Upper lobe of left lung (tissue), 6 donors: ENCODE results near the gene GRID1. TPM values are rescaled to one million over a fixed set of nuclear protein-coding genes. Genes with fewer than 3 reads are reported as not detected.
"Not testable (repeated sequence)": the region's sequence is repeated elsewhere in the genome, so short reads cannot be mapped to it uniquely, and the experiment has no call there.

Experiments used
- ATAC-seq, 2 donors: fragments of 200-7000 bp; cut with Tn5 transposase; one replicate each; pipeline ENCODE4 v1.9.1; 2022; ENCODE audit warnings: mild to moderate bottlenecking in 2 of 2, moderate library complexity in 2 of 2; ENCODE audit not compliant: low FRiP score in 2 of 2
- DNase-seq, 2 donors: peaks; one replicate each; pipeline ENCODE4 v3.0.0-alpha.2; 2019 to 2020
- H3K27ac ChIP-seq, 4 donors: fragments of 200-600 bp; sonication (generic); one replicate each; pipeline ENCODE4 v1.5.1; 2016 to 2019
- H3K27me3 ChIP-seq, 4 donors: fragments of 200-600 bp; sonication (generic); one replicate each; pipeline ENCODE4 v1.5.1; 2017 to 2019
- H3K36me3 ChIP-seq, 4 donors: fragments of 200-600 bp; sonication (generic); one replicate each; pipeline ENCODE4 v1.5.1; 2016 to 2019
- H3K4me1 ChIP-seq, 4 donors: fragments of 200-600 bp; sonication (generic); one replicate each; pipeline ENCODE4 v1.5.1; 2018 to 2019
- H3K4me3 ChIP-seq, 4 donors: fragments of 200-600 bp; sonication (generic); one replicate each; pipeline ENCODE4 v1.5.1; 2017 to 2019; ENCODE audit warnings: mild to moderate bottlenecking in 2 of 4, moderate library complexity in 1 of 4
- H3K9me3 ChIP-seq, 4 donors: fragments of 200-600 bp; sonication (generic); one replicate each; pipeline ENCODE4 v1.5.1; 2018 to 2019
- EP300 ChIP-seq, 4 donors: sonication (generic); formaldehyde crosslinking; IDR thresholded peaks; one replicate each; pipeline ENCODE4 v1.5.1; 2017; ENCODE audit warnings: antibody characterized with exemption in 4 of 4, control low read depth in 2 of 4
- POLR2A ChIP-seq, 4 donors: fragments of 450-650 bp; IDR thresholded peaks; one replicate each; pipeline ENCODE4 v1.5.1; 2016 to 2017; ENCODE audit warnings: antibody characterized with exemption in 4 of 4, mild to moderate bottlenecking in 2 of 4
- POLR2AphosphoS5 ChIP-seq, 2 donors: sonication (generic); formaldehyde crosslinking; IDR thresholded peaks; one replicate each; pipeline ENCODE4 v1.5.1; 2017; ENCODE audit warnings: antibody characterized with exemption in 2 of 2
- WGBS, 2 donors: methylation state at CpG; one replicate each; pipeline ENCODE4 v1.1.5; 2017 to 2018; 5-methylcytosine and 5-hydroxymethylcytosine counted together
- total RNA-seq, 6 donors: library from RNA; depleted of rRNA in 4 of 6; stranded (reverse); fragments of >200 nt in 4 of 6; gene quantifications; one replicate each; pipeline versions ENCODE4 v1.1.0 to v1.2.1, GENCODE V29; 2016 to 2021
- TF ChIP-seq, protein P1 (sequence below), 6 experiments: fragments of 450-650 bp in 4 of 6; fragments of 200-600 bp in 2 of 6; sonication (generic) in 2 of 6; IDR thresholded peaks; one replicate each; pipeline ENCODE4 v1.5.1; 2016 to 2019; ENCODE audit warnings: antibody characterized with exemption in 6 of 6
- donor health status: DM: no; HTN: no; CAD: no; lungs with moderate emphysema.
- donor health status: DM: no; HTN: yes; CAD: no; lungs with severe emphysema.

Gene GRID1
- total RNA-seq, 6 donors from 2014 or later, result 1.5 to 5.2 (median 3.2) TPM

DNA sequence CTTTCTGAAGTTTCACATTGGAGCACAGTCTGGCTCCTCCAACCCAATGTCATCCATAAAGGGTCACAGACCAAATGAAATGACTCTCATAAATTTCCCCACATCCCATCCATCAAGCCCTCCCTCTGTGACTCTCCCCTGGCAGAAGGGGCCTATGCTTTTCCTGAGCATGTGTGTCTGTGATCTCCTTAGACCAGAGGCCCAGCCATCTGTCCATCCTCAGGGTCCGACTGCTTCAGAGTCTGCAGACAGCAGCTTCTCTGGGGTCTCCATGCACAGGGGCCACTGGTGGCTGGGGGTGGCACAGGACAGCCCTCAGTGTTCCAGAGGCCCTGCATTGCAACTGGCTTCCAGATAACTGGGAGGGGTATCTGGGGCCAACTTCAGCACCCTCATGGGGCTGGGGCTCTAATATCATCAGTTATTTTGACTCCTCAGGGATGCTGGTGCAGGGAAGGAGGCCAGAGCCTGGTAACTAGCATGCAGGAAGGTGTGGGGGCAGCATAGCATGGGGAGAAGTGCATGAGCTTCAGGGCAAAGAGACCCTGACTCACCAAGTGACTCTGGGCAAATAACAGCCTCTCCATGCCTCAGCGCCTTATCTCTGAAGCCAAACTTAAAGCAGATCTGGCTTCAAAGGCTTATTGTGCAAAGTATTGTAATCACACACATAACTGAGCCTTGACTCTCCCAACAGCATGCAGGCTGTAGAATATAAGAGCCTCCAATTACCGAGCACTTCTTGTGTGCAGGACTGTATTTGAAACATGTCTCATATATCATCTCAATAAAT, 266.9 kb downstream of the GRID1 start:
- H3K4me1 ChIP-seq, result no peaks in the 10 kb centered on the region
- no peaks in the 10 kb centered on the region for H3K9me3 ChIP-seq
- 80 to 84% methylated on average over 3 of the region's 3 CpGs for WGBS, 2 donors
- TF ChIP-seq POLR2AphosphoS5 (IDR thresholded peaks at IDR 0.05) (no peak), EP300 (IDR thresholded peaks at IDR 0.05) (no peak), POLR2A (IDR thresholded peaks at IDR 0.05) (no peak)
- TF ChIP-seq, protein P1, sequence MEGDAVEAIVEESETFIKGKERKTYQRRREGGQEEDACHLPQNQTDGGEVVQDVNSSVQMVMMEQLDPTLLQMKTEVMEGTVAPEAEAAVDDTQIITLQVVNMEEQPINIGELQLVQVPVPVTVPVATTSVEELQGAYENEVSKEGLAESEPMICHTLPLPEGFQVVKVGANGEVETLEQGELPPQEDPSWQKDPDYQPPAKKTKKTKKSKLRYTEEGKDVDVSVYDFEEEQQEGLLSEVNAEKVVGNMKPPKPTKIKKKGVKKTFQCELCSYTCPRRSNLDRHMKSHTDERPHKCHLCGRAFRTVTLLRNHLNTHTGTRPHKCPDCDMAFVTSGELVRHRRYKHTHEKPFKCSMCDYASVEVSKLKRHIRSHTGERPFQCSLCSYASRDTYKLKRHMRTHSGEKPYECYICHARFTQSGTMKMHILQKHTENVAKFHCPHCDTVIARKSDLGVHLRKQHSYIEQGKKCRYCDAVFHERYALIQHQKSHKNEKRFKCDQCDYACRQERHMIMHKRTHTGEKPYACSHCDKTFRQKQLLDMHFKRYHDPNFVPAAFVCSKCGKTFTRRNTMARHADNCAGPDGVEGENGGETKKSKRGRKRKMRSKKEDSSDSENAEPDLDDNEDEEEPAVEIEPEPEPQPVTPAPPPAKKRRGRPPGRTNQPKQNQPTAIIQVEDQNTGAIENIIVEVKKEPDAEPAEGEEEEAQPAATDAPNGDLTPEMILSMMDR (IDR thresholded peaks at IDR 0.05), result no peak
- H3K36me3 ChIP-seq, result no peaks in the 10 kb centered on the region
- no peaks in the 10 kb centered on the region for H3K27me3 ChIP-seq
- no peak for DNase-seq
- H3K4me3 ChIP-seq, result no peak overlapping the region
- H3K27ac ChIP-seq, result no peak overlapping the region
- no peak for ATAC-seq

DNA sequence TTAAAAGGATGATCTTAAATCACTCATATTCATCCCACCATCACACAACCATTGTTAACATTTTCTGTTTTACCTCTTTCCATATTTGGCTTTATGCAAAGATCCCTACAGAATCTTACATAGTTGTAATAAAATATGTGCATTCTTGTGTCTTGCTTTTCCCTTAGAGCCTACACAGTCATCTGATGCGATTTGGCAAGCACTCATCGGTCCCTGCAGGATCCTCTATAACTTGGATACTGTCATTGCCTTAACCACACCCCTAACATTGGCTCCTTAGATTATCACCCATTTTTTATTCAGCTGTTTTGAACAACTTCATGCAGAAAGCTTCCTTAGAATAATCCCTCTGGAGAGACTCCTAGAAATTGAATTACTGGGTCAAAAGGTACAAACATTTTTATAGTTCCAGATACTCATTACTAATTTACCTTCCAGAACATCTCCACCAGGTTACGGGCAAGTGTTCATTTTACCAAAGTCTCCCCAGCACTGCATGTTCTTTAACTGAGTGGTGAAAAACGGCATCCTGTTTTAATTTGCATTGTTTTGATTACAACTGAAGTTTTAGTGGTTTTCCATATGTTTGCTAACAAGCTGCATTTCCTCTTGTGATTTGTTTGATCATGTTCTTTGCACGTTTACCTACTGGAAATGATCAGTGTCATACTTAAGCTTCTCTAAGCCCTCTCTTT, 268.3 kb downstream of the GRID1 start:
- Histone ChIP-seq H3K4me1 (no peaks in the 10 kb centered on the region), H3K36me3 (no peaks in the 10 kb centered on the region), H3K9me3 (no peaks in the 10 kb centered on the region), H3K4me3 (no peak overlapping the region), H3K27ac (no peak overlapping the region), H3K27me3 (no peaks in the 10 kb centered on the region)
- TF ChIP-seq POLR2AphosphoS5 (IDR thresholded peaks at IDR 0.05), result no peak
- TF ChIP-seq, protein P1 (IDR thresholded peaks at IDR 0.05), result no peak
- no peak for TF ChIP-seq EP300 (IDR thresholded peaks at IDR 0.05)
- no peak for TF ChIP-seq POLR2A (IDR thresholded peaks at IDR 0.05)
- no peak for ATAC-seq
- 63 to 67% methylated on average over 5 of the region's 5 CpGs for WGBS, 2 donors
- DNase-seq, result no peak

DNA sequence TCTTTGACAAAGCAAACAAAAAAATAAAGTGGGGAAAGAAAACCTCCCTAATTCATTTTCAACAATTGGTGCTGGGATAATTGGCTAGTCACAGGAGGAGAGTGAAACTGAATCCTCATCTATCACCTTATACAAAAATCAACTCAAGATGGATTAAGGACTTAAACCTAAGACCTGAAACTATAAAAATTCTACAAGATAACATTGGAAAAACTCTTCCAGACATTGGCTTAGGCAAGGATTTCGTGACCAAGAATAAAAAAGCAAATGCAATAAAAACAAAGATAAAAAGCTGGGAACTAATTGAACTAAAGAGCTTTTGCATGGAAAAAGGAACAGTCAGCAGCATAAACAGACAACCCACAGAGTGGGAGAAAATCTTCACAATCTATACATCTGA, 271.5 kb downstream of the GRID1 start:
- not testable (repeated sequence) for ATAC-seq, H3K27ac ChIP-seq, H3K27me3 ChIP-seq, H3K9me3 ChIP-seq, DNase-seq, H3K36me3 ChIP-seq, H3K4me3 ChIP-seq, H3K4me1 ChIP-seq
- 65 to 81% methylated on average over 1 of the region's 1 CpG for WGBS, 2 donors

- not testable (repeated sequence) for H3K27ac ChIP-seq, H3K27me3 ChIP-seq, H3K9me3 ChIP-seq, H3K4me3 ChIP-seq, ATAC-seq, H3K4me1 ChIP-seq, DNase-seq, H3K36me3 ChIP-seq
- WGBS, 2 donors, result 88% methylated on average over 1 of the region's 1 CpG
Measured at GRCh38 chr10:86092311-86092710, 274.3 kb downstream of the GRID1 start.

GRCh38 chr10:86091216-86091615, 275.4 kb downstream of the GRID1 start:
- no peak for ATAC-seq
- Histone ChIP-seq H3K4me3 (no peak overlapping the region), H3K36me3 (no peaks in the 10 kb centered on the region), H3K27me3 (no peaks in the 10 kb centered on the region), H3K4me1 (no peaks in the 10 kb centered on the region), H3K27ac (no peak overlapping the region), H3K9me3 (no peaks in the 10 kb centered on the region)
- no peak for DNase-seq
- TF ChIP-seq POLR2A (IDR thresholded peaks at IDR 0.05) (no peak), EP300 (IDR thresholded peaks at IDR 0.05) (no peak)
- WGBS, 2 donors, result 83 to 96% methylated on average over 5 to 9 of the region's 9 CpGs

DNA sequence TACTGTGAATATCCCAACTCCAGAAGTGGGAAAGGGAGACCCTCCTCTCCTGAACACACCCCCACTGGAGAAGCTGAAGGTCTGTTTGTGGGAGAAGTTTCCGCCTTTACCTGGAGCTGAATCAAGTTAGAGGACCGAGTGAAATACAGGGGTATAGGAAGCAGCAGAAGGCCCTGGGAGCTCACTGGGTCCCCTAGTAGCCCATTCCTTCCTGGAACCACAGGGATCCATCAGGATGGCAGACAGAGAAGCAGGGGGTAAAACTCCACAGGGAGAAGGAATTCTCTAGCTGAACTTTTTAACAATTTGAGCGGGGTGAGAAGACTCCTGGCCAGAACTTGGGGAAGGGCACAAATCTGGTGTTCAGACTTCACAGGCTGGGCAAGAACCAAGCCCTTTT, 275.8 kb downstream of the GRID1 start:
- DNase-seq, result no peak
- H3K9me3 ChIP-seq, result no peaks in the 10 kb centered on the region
- WGBS, 2 donors, result 91 to 96% methylated on average over 3 of the region's 3 CpGs
- TF ChIP-seq POLR2AphosphoS5 (IDR thresholded peaks at IDR 0.05) (no peak), POLR2A (IDR thresholded peaks at IDR 0.05) (no peak), EP300 (IDR thresholded peaks at IDR 0.05) (no peak)
- TF ChIP-seq, protein P1 (IDR thresholded peaks at IDR 0.05), result no peak
- H3K4me3 ChIP-seq, result no peak overlapping the region
- no peaks in the 10 kb centered on the region for H3K4me1 ChIP-seq
- H3K27me3 ChIP-seq, result no peaks in the 10 kb centered on the region
- ATAC-seq, result no peak
- no peak overlapping the region for H3K27ac ChIP-seq
- H3K36me3 ChIP-seq, result no peaks in the 10 kb centered on the region
